GM18502 (cell line): ENCODE data around the gene PBLD.

ENCODE experiments used
- ATAC-seq: cut with Tn5 transposase; IDR thresholded peaks from one replicate; pipeline ENCODE4 v1.9.1; 2021; ENCODE audit warnings: mild to moderate bottlenecking; ENCODE audit not compliant: unreplicated experiment, poor library complexity

PBLD gene

GRCh38 chr10:68332259-68333057 is at the start of gene PBLD:
Gene PBLD, minus strand, starts transcription at chr10:68332928. Its CDS starts 26,084 bp downstream, at chr10:68306844.
- ATAC-seq, result peak; percentile 28

GRCh38 chr10:68371604-68372003 is 38.9 kb upstream of the PBLD start:
- ATAC-seq, result no peak

GRCh38 chr10:68367121-68367520 is 34.4 kb upstream of the PBLD start:
- no peak for ATAC-seq

GRCh38 chr10:68366600-68366999 is 33.9 kb upstream of the PBLD start:
- ATAC-seq, result no peak

GRCh38 chr10:68365611-68366010 is 32.9 kb upstream of the PBLD start:
- no peak for ATAC-seq

- no peak for ATAC-seq
These were observed 31.6 kb upstream of the PBLD start for GRCh38 chr10:68364101-68364886.

- no peak for ATAC-seq
These were observed 29.9 kb upstream of the PBLD start for GRCh38 chr10:68362590-68362989.

GRCh38 chr10:68359189-68359588 is 26.5 kb upstream of the PBLD start:
- ATAC-seq, result no peak

- no peak for ATAC-seq
These were observed 20.8 kb upstream of the PBLD start for GRCh38 chr10:68353537-68353936.

GRCh38 chr10:68348265-68348741 is 15.6 kb upstream of the PBLD start:
- ATAC-seq, result peak; percentile 66

- ATAC-seq, result no peak
These were observed 14.0 kb upstream of the PBLD start for GRCh38 chr10:68346774-68347173.

- ATAC-seq, result no peak
These were observed 12.9 kb upstream of the PBLD start for GRCh38 chr10:68345621-68346020.

- ATAC-seq, result no peak
These were observed 10.3 kb upstream of the PBLD start for GRCh38 chr10:68342909-68343516.

- ATAC-seq, result no peak
These were observed 7.8 kb upstream of the PBLD start for GRCh38 chr10:68340358-68341080.

GRCh38 chr10:68336754-68337351 is 4.1 kb upstream of the PBLD start:
- ATAC-seq, result no peak

- no peak for ATAC-seq
These were observed 2.1 kb upstream of the PBLD start for GRCh38 chr10:68334672-68335467.

- ATAC-seq, result no peak
These were observed 1.0 kb upstream of the PBLD start for GRCh38 chr10:68333440-68334431.

- no peak for ATAC-seq
These were observed 299 bp upstream of the PBLD start for GRCh38 chr10:68333058-68333395.
